HG02981 (cell line): ENCODE results near the gene LTBR.
"Not testable (repeated sequence)": the region's sequence is repeated elsewhere in the genome, so short reads cannot be mapped to it uniquely, and the experiment has no call there.

Experiments used
- ATAC-seq: cut with Tn5 transposase; IDR thresholded peaks from one replicate; pipeline ENCODE4 v1.9.1; 2021; ENCODE audit warnings: mild to moderate bottlenecking, moderate library complexity; ENCODE audit not compliant: unreplicated experiment

The LTBR gene

GRCh38 chr12:6424008-6424347, 40.0 kb downstream of the LTBR start:
- ATAC-seq: no peak

GRCh38 chr12:6424866-6425265, 40.9 kb downstream of the LTBR start:
- no peak for ATAC-seq

- no peak for ATAC-seq
Observed at GRCh38 chr12:6425590-6426531, 41.9 kb downstream of the LTBR start.

GRCh38 chr12:6426882-6427671, 43.1 kb downstream of the LTBR start:
- peak; percentile 68 for ATAC-seq

- ATAC-seq: not testable (repeated sequence)
Observed at GRCh38 chr12:6427796-6428195, 43.8 kb downstream of the LTBR start.

- no peak for ATAC-seq
Observed at GRCh38 chr12:6428326-6428725, 44.4 kb downstream of the LTBR start.

GRCh38 chr12:6430124-6430989, 46.4 kb downstream of the LTBR start:
- ATAC-seq: no peak

GRCh38 chr12:6432991-6433390, 49.0 kb downstream of the LTBR start:
- no peak for ATAC-seq

GRCh38 chr12:6434205-6435140, 50.5 kb downstream of the LTBR start:
- no peak for ATAC-seq

- no peak for ATAC-seq
Observed at GRCh38 chr12:6435961-6436715, 52.2 kb downstream of the LTBR start.

- ATAC-seq: no peak
Observed at GRCh38 chr12:6437586-6437985, 53.6 kb downstream of the LTBR start.

GRCh38 chr12:6438345-6438744, 54.4 kb downstream of the LTBR start:
- ATAC-seq: no peak

GRCh38 chr12:6440391-6440790, 56.4 kb downstream of the LTBR start:
- no peak for ATAC-seq
